BLaER1 treated with 17β-estradiol and CSF1 and Interleukin-3, amounts not matched to agents 10 nM and 100 nM (cell line): ENCODE measurements around the gene GET4.
"Not testable (repeated sequence)": the region's sequence is repeated elsewhere in the genome, so short reads cannot be mapped to it uniquely, and the experiment has no call there.

ENCODE experiments used
- H3K27ac ChIP-seq, 11 experiments: shearing (Covaris generic); formaldehyde crosslinking; 2 replicates each; pipeline ENCODE4 v1.8.1; 2022
- H3K27me3 ChIP-seq, 11 experiments: shearing (Covaris generic); formaldehyde crosslinking; 2 replicates each; pipeline ENCODE4 v1.8.1; 2022
- H3K36me3 ChIP-seq, 11 experiments: shearing (Covaris generic); formaldehyde crosslinking; 2 replicates each; pipeline ENCODE4 v1.8.1; 2022
- H3K4me1 ChIP-seq, 10 experiments: shearing (Covaris generic); formaldehyde crosslinking; 2 replicates each; pipeline ENCODE4 v1.8.1; 2022
- H3K4me2 ChIP-seq, 11 experiments: shearing (Covaris generic); formaldehyde crosslinking; 2 replicates each; pipeline ENCODE4 v1.8.1; 2022
- H3K4me3 ChIP-seq, 10 experiments: shearing (Covaris generic); formaldehyde crosslinking; 2 replicates each; pipeline ENCODE4 v1.8.1; 2022
- H3K9ac ChIP-seq, 11 experiments: shearing (Covaris generic); formaldehyde crosslinking; 2 replicates each; pipeline ENCODE4 v1.8.1; 2022
- H3K9me3 ChIP-seq, 11 experiments: shearing (Covaris generic); formaldehyde crosslinking; replicated peaks in 1 of 11; 2 replicates each; pipeline ENCODE4 v1.8.1; 2022
- H4K20me1 ChIP-seq, 11 experiments: shearing (Covaris generic); formaldehyde crosslinking; 2 replicates each; pipeline ENCODE4 v1.8.1; 2022
- Cebpa-rat ChIP-seq, 11 experiments: shearing (Covaris generic); IDR thresholded peaks; 2 replicates each; pipeline ENCODE4 v1.8.1; 2022

Gene GET4

DNA sequence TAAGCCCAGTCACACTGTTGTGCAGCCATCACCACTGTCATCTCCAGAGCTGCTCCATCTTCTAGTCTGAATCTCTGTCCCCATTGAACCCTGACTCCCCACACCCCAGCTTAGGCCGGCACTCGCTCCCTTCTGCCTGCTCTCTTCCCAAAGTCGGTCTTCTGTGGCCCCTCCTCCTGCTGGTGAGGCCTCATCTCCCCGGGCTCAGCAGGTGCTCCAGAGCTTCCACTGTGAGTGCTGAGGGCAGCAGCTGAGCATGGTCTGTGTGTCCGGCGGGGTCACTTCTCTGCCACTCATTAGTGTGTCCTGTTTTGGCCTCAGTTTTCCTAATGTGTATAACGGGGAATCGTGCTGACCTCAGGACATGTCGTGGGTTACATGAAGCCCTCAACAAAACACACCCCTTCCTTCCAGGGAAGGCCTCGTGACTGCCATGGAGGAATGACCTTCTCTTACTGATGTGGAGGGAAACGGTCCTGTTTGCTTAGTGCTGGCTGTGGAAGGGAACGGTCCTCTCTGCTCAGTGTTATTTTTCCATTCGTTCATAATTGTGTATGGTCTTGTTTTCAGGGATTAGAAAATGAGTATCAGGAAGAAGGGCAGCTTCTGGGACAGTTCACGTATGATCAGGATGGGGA, 4.3 kb upstream of the GET4 start:
- Histone ChIP-seq H3K9ac (peak overlapping the region in 3 of 11 experiments; percentile 1 to 35 (median 9); a peak in 3 of 22 replicates), H3K4me1 (peaks cover 27 to 53% (median 35%) of the 10 kb centered on the region in 10 experiments), H3K27ac (peak overlapping the region in 6 of 11 experiments; percentile 9 to 67 (median 46); a peak in 6 of 22 replicates), H3K4me2 (peak overlapping the region in 2 of 11 experiments; percentile 11 to 29; a peak in 1 of 22 replicates), H3K27me3 (no peaks in the 10 kb centered on the region), H3K4me3 (no peak overlapping the region), H3K9me3 (peaks cover 0 to 4% (median 0%) of the 10 kb centered on the region in 11 experiments; a peak in 2 of 22 replicates), H3K36me3 (peaks cover 55 to 88% (median 80%) of the 10 kb centered on the region in 11 experiments), H4K20me1 (peaks cover 0 to 47% (median 14%) of the 10 kb centered on the region in 11 experiments; a peak in 11 of 22 replicates)
- no peak for TF ChIP-seq Cebpa-rat (IDR thresholded peaks at IDR 0.05)

- not testable (repeated sequence) for H3K4me3 ChIP-seq, H3K9ac ChIP-seq, H3K27me3 ChIP-seq, H3K9me3 ChIP-seq
- peaks cover 48 to 82% (median 74%) of the 10 kb centered on the region in 11 experiments for H3K36me3 ChIP-seq
- H4K20me1 ChIP-seq = peaks cover 0 to 40% (median 7%) of the 10 kb centered on the region in 11 experiments; a peak in 11 of 22 replicates
- H3K4me2 ChIP-seq = peak overlapping the region in 5 of 11 experiments; percentile 29 to 87 (median 44); a peak in 8 of 22 replicates
- H3K27ac ChIP-seq = peak overlapping the region in 6 of 11 experiments; percentile 9 to 67 (median 46); a peak in 8 of 22 replicates
- peaks cover 27 to 46% (median 35%) of the 10 kb centered on the region in 10 experiments for H3K4me1 ChIP-seq
Measured at GRCh38 chr7:872685-873084, 3.7 kb upstream of the GET4 start.

DNA sequence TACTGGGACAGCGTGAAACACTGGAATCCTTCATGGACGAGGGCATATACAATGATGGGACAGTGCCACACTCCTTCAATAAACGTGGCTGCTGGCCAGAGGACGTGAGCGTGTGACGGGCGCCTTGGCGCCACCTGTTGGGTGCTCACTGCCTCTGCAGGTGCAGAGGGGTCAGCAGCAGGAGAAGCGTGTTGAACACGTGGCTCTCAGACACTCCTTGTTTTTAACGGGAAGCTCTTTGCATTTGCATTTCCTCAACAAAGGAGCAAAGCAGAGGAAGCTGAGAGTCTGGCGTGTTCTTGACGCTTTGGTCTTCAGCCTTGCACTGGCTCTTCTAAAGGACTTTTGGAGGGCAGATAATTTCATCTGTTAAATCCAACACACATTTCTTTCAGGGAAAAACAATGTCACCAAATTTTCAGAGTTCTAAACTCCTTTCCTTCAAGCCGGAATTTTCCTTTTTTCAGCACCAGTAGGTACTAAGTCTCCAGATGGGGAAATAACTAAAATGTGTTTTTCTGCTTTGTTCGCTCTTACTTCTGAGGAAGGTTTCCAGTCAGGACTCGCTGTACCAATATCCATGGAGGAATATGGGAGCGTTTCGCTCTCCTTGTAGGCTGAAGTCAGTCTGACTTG, 2.9 kb upstream of the GET4 start:
- Histone ChIP-seq H3K4me3 (no peak overlapping the region), H3K36me3 (peaks cover 42 to 75% (median 69%) of the 10 kb centered on the region in 11 experiments), H3K4me2 (peak overlapping the region; percentile 3 to 87 (median 39); a peak in 21 of 22 replicates), H3K4me1 (peaks cover 33 to 49% (median 41%) of the 10 kb centered on the region in 10 experiments), H4K20me1 (peaks cover 7 to 40% (median 14%) of the 10 kb centered on the region in 11 experiments; a peak in 20 of 22 replicates), H3K27ac (peak overlapping the region; percentile 43 to 73 (median 61); a peak in 20 of 22 replicates), H3K27me3 (no peaks in the 10 kb centered on the region), H3K9me3 (peaks cover 0 to 4% (median 0%) of the 10 kb centered on the region in 11 experiments; a peak in 2 of 22 replicates), H3K9ac (peak overlapping the region in 9 of 11 experiments; percentile 4 to 28 (median 23); a peak in 9 of 22 replicates)
- TF ChIP-seq Cebpa-rat (IDR thresholded peaks at IDR 0.05) = no peak

GRCh38 chr7:874031-874749, 2.2 kb upstream of the GET4 start:
- Histone ChIP-seq H3K4me3 (no peak overlapping the region), H3K36me3 (peaks cover 42 to 75% (median 69%) of the 10 kb centered on the region in 11 experiments), H3K4me2 (peak overlapping the region; percentile 3 to 87 (median 39); a peak in 21 of 22 replicates)

DNA sequence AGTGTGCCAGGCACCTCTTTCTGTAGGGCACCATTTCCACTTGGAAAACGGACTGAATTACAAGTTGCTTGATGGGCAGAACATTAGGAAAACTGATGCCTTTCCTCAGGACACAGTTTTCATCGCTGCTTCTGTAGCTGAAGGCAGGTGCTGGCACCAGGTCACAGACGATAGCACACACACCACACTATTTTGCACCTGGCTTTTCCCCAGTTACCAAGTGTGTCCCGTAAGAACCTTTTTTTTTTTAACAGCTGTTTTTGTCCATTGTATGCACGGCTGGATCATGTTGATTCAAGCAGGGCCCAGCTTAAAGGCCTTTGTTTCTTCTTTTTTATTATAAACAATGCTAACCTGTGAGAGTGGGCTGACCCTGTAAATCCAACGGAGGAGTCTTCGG, 1.3 kb upstream of the GET4 start:
- Histone ChIP-seq H3K36me3 (peaks cover 36 to 75% (median 65%) of the 10 kb centered on the region in 11 experiments), H4K20me1 (peaks cover 22 to 42% (median 23%) of the 10 kb centered on the region in 11 experiments; a peak in 21 of 22 replicates), H3K9me3 (peaks cover 0 to 4% (median 0%) of the 10 kb centered on the region in 11 experiments; a peak in 2 of 22 replicates), H3K4me1 (peaks cover 49 to 65% (median 57%) of the 10 kb centered on the region in 10 experiments), H3K4me2 (peak overlapping the region; percentile 6 to 87 (median 62); a peak in 19 of 22 replicates), H3K27me3 (no peaks in the 10 kb centered on the region), H3K4me3 (no peak overlapping the region; a peak in 1 of 20 replicates), H3K9ac (peak overlapping the region in 5 of 11 experiments; percentile 54 to 72 (median 66); a peak in 7 of 22 replicates), H3K27ac (peak overlapping the region in 10 of 11 experiments; percentile 72 to 87 (median 82); a peak in 18 of 22 replicates)
- TF ChIP-seq Cebpa-rat (IDR thresholded peaks at IDR 0.05) = no peak

More at GRCh38 chr7:874031-874749, 2.2 kb upstream of the GET4 start:
- peaks cover 14 to 40% (median 16%) of the 10 kb centered on the region in 11 experiments; a peak in 21 of 22 replicates for H4K20me1 ChIP-seq
- peaks cover 0 to 4% (median 0%) of the 10 kb centered on the region in 11 experiments; a peak in 2 of 22 replicates for H3K9me3 ChIP-seq
- peak overlapping the region in 8 of 11 experiments; percentile 4 to 28 (median 24); a peak in 8 of 22 replicates for H3K9ac ChIP-seq
- no peaks in the 10 kb centered on the region for H3K27me3 ChIP-seq
- peak in 2 of 11 experiments; percentile 13 to 53; a peak in 1 of 22 replicates for TF ChIP-seq Cebpa-rat (IDR thresholded peaks at IDR 0.05)
- H3K4me1 ChIP-seq = peaks cover 40 to 56% (median 48%) of the 10 kb centered on the region in 10 experiments
- peak overlapping the region; percentile 43 to 73 (median 61); a peak in 20 of 22 replicates for H3K27ac ChIP-seq

DNA sequence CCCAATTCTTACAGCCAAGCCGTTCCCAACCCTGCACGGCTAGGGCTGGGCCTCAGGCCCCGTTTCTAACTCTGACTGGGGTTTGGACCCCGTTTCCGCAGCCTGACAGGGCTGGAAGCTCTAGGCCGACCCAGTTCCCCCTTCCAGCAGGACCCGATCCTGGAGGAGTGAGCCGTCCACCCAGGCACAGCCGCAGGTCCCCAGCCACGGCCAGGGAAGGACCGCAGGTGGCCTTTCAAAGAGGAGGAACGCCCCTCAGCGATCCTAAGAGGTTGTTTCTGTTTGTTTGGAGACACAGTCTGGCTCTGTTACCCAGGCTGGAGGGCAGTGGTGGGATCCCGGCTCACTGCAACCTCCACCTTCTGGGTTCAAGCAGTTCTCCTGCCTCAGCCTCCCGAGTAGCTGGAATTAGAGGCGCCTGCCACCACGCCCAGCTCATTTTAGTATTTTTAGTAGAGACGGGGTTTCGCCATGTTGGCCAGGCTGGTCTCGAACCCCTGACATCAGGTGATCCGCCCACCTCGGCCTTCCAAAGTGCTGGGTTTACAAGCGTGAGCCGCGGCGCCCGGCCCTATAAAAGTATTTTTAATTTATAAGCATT, 778 bp upstream of the GET4 start:
- H3K4me1 ChIP-seq = peaks cover 49 to 70% (median 62%) of the 10 kb centered on the region in 10 experiments
- peak overlapping the region; percentile 72 to 87 (median 81); a peak in 21 of 22 replicates for H3K27ac ChIP-seq
- H3K4me2 ChIP-seq = peak overlapping the region; percentile 47 to 87 (median 67)
- H3K9ac ChIP-seq = peak overlapping the region; percentile 50 to 72 (median 66); a peak in 20 of 22 replicates
- no peaks in the 10 kb centered on the region for H3K27me3 ChIP-seq
- H3K36me3 ChIP-seq = peaks cover 31 to 75% (median 63%) of the 10 kb centered on the region in 11 experiments
- peaks cover 27 to 44% (median 29%) of the 10 kb centered on the region in 11 experiments; a peak in 21 of 22 replicates for H4K20me1 ChIP-seq
- peak overlapping the region in 6 of 10 experiments; percentile 20 to 44 (median 30); a peak in 10 of 20 replicates for H3K4me3 ChIP-seq
- TF ChIP-seq Cebpa-rat (IDR thresholded peaks at IDR 0.05) = no peak
- peaks cover 0 to 4% (median 0%) of the 10 kb centered on the region in 11 experiments; a peak in 2 of 22 replicates for H3K9me3 ChIP-seq

DNA sequence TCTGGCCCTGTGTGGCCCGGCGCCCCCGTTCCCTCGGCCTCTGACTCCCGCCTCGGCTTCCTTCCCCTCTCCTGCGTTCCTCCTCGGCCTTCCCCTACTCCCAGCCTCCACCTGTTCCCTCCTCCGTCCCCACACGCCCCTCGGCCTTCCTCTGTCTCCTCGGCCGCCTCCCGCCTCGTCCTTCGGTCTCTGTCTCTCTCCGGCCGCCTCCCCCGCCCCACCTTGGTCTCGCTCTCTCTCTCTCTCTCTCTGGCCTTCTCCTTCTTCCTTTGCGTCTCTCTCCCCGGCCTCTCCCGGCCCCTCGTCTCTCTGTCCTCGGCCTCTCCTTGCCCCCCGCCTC, 588 bp downstream of the GET4 start:
- Histone ChIP-seq H4K20me1 (peaks cover 39 to 49% (median 41%) of the 10 kb centered on the region in 11 experiments), H3K4me2 (peak overlapping the region; percentile 25 to 94 (median 58); a peak in 20 of 22 replicates), H3K27ac (peak overlapping the region; percentile 72 to 89 (median 87)), H3K27me3 (no peaks in the 10 kb centered on the region), H3K9me3 (peaks cover 0 to 4% (median 0%) of the 10 kb centered on the region in 11 experiments; a peak in 2 of 22 replicates), H3K4me3 (peak overlapping the region; percentile 80 to 98 (median 94)), H3K9ac (peak overlapping the region; percentile 88 to 98 (median 90)), H3K36me3 (peaks cover 22 to 70% (median 59%) of the 10 kb centered on the region in 11 experiments), H3K4me1 (peaks cover 50 to 70% (median 65%) of the 10 kb centered on the region in 10 experiments)
- TF ChIP-seq Cebpa-rat (IDR thresholded peaks at IDR 0.05) = no peak
